ENCODE data around the gene UBE2D1.
"Not testable (repeated sequence)": the region's sequence is repeated elsewhere in the genome, so short reads cannot be mapped to it uniquely, and the experiment has no call there.

UBE2D1 gene

GRCh38 chr10:58414270-58415041 lies 79.7 kb downstream of the UBE2D1 start:
- no peaks in the 10 kb centered on the region for H3K36me3 Mint-ChIP-seq (ENCODE audit: low read depth)
- H3K27me3 Mint-ChIP-seq: peaks cover 14% of the 10 kb centered on the region
- no peaks in the 10 kb centered on the region for H3K4me1 Mint-ChIP-seq (ENCODE audit: low read depth)
- H3K4me3 Mint-ChIP-seq: no peak overlapping the region
- H3K9me3 Mint-ChIP-seq: no peaks in the 10 kb centered on the region
- DNase-seq: no peak
- no peak overlapping the region for H3K27ac Mint-ChIP-seq

DNA sequence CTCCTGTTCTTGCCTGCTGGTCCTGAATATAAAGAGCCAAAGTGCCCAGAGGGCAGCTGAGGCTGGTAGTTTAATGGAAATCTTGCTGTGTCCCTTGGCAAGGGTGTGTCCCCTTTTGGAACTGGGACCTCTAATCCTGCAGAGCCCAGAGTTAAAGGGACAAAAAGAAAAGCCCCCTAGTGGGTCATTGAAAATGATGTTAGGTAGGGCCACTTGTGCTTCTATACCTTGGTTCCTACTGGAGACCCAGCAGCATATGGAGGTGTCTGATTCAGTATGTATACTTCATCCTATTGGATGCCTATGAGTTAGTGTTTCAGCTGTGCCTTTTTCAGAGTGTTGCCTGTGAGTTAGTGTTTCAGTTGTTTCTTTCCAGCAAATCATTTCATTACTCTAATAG lies 81.0 kb downstream of the UBE2D1 start:
- H3K9me3 Mint-ChIP-seq: no peaks in the 10 kb centered on the region
- H3K4me3 Mint-ChIP-seq: no peak overlapping the region
- DNase-seq: no peak
- H3K36me3 Mint-ChIP-seq (ENCODE audit: low read depth): no peaks in the 10 kb centered on the region
- no peaks in the 10 kb centered on the region for H3K4me1 Mint-ChIP-seq (ENCODE audit: low read depth)
- no peak overlapping the region for H3K27ac Mint-ChIP-seq
- H3K27me3 Mint-ChIP-seq: peaks cover 16% of the 10 kb centered on the region

GRCh38 chr10:58417902-58418301 lies 83.1 kb downstream of the UBE2D1 start:
- H3K4me3 Mint-ChIP-seq; DNase-seq; H3K9me3 Mint-ChIP-seq; H3K27ac Mint-ChIP-seq; H3K36me3 Mint-ChIP-seq (ENCODE audit: low read depth); H3K4me1 Mint-ChIP-seq (ENCODE audit: low read depth): not testable (repeated sequence)
- peaks cover 16% of the 10 kb centered on the region for H3K27me3 Mint-ChIP-seq

Data from activated T-cell treated with anti-CD3 and anti-CD28 coated beads, Interleukin-2, amount 50 U/mL, for 24 hours (primary cell).